ENCODE results near the gene TREM1.

- TF ChIP-seq CTCF (IDR thresholded peaks at IDR 0.05) (no peak), POLR2A (IDR thresholded peaks at IDR 0.05) (no peak)
These were observed 14.5 kb downstream of the TREM1 start for GRCh38 chr6:41271901-41272395.
